ENCODE measurements around the gene NPB. TPM values are rescaled to one million over a fixed set of nuclear protein-coding genes. Genes with fewer than 3 reads are reported as not detected.

The NPB gene
- polyA plus RNA-seq, 1 of the 3 experiments (the other 2 are of a cell fraction): 2.4 TPM

DNA sequence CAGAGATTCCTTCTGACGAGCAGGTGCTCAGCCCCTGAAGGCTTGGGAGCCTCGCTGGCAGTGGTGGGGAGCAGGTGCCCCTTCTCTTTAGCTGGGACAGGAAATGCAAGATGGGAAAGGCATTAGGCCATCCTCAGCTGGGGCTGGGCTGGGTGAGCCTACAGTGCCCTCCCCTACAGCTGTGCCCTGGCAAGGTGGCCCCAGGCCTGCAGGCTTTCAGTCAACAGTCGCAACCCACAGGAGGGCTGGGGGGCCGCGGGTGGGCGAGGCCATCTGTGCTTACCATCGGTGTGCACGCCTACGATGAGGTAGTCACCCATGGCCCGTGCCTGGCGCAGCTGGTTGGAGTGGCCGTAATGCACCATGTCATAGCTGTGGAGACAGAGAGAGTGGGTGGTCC, 7.2 kb downstream of the NPB start:
- peaks cover 18% of the 10 kb centered on the region for H3F3A ChIP-seq (replicated peaks; ENCODE audit: insufficient read depth)

More for the DNA sequence above, 7.2 kb downstream of the NPB start:
- peaks cover 8 to 14% of the 10 kb centered on the region in 2 experiments; a peak in 2 of 4 replicates for H3K4me1 ChIP-seq (ENCODE audit: control insufficient read depth in 1 of 2, insufficient read depth in 2 of 2, low read depth in 1 of 2, low read length in 1 of 2)
- no peaks in the 10 kb centered on the region for H3K27me3 ChIP-seq (ENCODE audit: insufficient read depth)
- H3K79me2 ChIP-seq (ENCODE audit: insufficient read depth): peaks cover 7% of the 10 kb centered on the region; the same call in 1 of the 2 replicates
- H3K27ac ChIP-seq (ENCODE audit: low read depth in 2 of 2, low read length in 1 of 2): no peak overlapping the region
- DNase-seq: no peak
- no peaks in the 10 kb centered on the region for H3K9me2 ChIP-seq
- 96% methylated on average over 9 of the region's 12 CpGs for WGBS (ENCODE audit: low lambda C conversion rate)
- no peak overlapping the region for H3K4me3 ChIP-seq (ENCODE audit: low read depth in 2 of 2, low read length in 1 of 2)
- TF ChIP-seq RCOR1 (IDR thresholded peaks at IDR 0.05; ENCODE audit: low read length) (no peak), GABPA (IDR thresholded peaks at IDR 0.05; ENCODE audit: low read depth) (no peak), MEF2A (IDR thresholded peaks at IDR 0.05; ENCODE audit: borderline replicate concordance, low read depth) (no peak), TCF12 (IDR thresholded peaks at IDR 0.05) (no peak), SIN3A (IDR thresholded peaks at IDR 0.05; ENCODE audit: borderline replicate concordance, low read depth, low read length) (no peak), EZH2phosphoT487 (IDR thresholded peaks at IDR 0.05; ENCODE audit: borderline replicate concordance, low read depth) (no peak), CHD2 (IDR thresholded peaks at IDR 0.05; ENCODE audit: low read length, partially characterized antibody) (no peak), RXRA (IDR thresholded peaks at IDR 0.05; ENCODE audit: borderline replicate concordance, low read depth) (no peak), TAF1 (IDR thresholded peaks at IDR 0.05; ENCODE audit: borderline replicate concordance, low read depth, low read length) (no peak), JUND (IDR thresholded peaks at IDR 0.05) (no peak), GATA2 (CRISPR knock-in tag; IDR thresholded peaks at IDR 0.05) (no peak), RFX5 (IDR thresholded peaks at IDR 0.05; ENCODE audit: low read length) (no peak), SMC3 (IDR thresholded peaks at IDR 0.05; ENCODE audit: low read depth, low read length) (no peak)
- TF ChIP-seq, protein P1, sequence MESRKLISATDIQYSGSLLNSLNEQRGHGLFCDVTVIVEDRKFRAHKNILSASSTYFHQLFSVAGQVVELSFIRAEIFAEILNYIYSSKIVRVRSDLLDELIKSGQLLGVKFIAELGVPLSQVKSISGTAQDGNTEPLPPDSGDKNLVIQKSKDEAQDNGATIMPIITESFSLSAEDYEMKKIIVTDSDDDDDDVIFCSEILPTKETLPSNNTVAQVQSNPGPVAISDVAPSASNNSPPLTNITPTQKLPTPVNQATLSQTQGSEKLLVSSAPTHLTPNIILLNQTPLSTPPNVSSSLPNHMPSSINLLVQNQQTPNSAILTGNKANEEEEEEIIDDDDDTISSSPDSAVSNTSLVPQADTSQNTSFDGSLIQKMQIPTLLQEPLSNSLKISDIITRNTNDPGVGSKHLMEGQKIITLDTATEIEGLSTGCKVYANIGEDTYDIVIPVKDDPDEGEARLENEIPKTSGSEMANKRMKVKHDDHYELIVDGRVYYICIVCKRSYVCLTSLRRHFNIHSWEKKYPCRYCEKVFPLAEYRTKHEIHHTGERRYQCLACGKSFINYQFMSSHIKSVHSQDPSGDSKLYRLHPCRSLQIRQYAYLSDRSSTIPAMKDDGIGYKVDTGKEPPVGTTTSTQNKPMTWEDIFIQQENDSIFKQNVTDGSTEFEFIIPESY (IDR thresholded peaks at IDR 0.05; ENCODE audit: borderline replicate concordance, low read depth): no peak
- TF ChIP-seq, protein P2, sequence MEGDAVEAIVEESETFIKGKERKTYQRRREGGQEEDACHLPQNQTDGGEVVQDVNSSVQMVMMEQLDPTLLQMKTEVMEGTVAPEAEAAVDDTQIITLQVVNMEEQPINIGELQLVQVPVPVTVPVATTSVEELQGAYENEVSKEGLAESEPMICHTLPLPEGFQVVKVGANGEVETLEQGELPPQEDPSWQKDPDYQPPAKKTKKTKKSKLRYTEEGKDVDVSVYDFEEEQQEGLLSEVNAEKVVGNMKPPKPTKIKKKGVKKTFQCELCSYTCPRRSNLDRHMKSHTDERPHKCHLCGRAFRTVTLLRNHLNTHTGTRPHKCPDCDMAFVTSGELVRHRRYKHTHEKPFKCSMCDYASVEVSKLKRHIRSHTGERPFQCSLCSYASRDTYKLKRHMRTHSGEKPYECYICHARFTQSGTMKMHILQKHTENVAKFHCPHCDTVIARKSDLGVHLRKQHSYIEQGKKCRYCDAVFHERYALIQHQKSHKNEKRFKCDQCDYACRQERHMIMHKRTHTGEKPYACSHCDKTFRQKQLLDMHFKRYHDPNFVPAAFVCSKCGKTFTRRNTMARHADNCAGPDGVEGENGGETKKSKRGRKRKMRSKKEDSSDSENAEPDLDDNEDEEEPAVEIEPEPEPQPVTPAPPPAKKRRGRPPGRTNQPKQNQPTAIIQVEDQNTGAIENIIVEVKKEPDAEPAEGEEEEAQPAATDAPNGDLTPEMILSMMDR (IDR thresholded peaks at IDR 0.05): no peak
- TF ChIP-seq, protein P3, sequence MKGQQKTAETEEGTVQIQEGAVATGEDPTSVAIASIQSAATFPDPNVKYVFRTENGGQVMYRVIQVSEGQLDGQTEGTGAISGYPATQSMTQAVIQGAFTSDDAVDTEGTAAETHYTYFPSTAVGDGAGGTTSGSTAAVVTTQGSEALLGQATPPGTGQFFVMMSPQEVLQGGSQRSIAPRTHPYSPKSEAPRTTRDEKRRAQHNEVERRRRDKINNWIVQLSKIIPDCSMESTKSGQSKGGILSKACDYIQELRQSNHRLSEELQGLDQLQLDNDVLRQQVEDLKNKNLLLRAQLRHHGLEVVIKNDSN (IDR thresholded peaks at IDR 0.05; ENCODE audit: borderline replicate concordance, low read depth): no peak
- TF ChIP-seq, protein P4, sequence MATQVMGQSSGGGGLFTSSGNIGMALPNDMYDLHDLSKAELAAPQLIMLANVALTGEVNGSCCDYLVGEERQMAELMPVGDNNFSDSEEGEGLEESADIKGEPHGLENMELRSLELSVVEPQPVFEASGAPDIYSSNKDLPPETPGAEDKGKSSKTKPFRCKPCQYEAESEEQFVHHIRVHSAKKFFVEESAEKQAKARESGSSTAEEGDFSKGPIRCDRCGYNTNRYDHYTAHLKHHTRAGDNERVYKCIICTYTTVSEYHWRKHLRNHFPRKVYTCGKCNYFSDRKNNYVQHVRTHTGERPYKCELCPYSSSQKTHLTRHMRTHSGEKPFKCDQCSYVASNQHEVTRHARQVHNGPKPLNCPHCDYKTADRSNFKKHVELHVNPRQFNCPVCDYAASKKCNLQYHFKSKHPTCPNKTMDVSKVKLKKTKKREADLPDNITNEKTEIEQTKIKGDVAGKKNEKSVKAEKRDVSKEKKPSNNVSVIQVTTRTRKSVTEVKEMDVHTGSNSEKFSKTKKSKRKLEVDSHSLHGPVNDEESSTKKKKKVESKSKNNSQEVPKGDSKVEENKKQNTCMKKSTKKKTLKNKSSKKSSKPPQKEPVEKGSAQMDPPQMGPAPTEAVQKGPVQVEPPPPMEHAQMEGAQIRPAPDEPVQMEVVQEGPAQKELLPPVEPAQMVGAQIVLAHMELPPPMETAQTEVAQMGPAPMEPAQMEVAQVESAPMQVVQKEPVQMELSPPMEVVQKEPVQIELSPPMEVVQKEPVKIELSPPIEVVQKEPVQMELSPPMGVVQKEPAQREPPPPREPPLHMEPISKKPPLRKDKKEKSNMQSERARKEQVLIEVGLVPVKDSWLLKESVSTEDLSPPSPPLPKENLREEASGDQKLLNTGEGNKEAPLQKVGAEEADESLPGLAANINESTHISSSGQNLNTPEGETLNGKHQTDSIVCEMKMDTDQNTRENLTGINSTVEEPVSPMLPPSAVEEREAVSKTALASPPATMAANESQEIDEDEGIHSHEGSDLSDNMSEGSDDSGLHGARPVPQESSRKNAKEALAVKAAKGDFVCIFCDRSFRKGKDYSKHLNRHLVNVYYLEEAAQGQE (IDR thresholded peaks at IDR 0.05; ENCODE audit: low read depth, low read length): no peak
- TF ChIP-seq, protein P5, sequence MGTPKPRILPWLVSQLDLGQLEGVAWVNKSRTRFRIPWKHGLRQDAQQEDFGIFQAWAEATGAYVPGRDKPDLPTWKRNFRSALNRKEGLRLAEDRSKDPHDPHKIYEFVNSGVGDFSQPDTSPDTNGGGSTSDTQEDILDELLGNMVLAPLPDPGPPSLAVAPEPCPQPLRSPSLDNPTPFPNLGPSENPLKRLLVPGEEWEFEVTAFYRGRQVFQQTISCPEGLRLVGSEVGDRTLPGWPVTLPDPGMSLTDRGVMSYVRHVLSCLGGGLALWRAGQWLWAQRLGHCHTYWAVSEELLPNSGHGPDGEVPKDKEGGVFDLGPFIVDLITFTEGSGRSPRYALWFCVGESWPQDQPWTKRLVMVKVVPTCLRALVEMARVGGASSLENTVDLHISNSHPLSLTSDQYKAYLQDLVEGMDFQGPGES (IDR thresholded peaks at IDR 0.05; ENCODE audit: low read depth, low read length): no peak
- POLR2A ChIA-PET: interaction anchor here (0.6 to 0.7 kb wide), 3 partner anchors 26 to 39 kb away, joined by 3 read pairs; no protein-coding TSS in a partner anchor
- H3K36me3 ChIP-seq (replicated peaks in 1 of 2; ENCODE audit: control insufficient read depth in 1 of 2, insufficient read depth in 2 of 2, low read length in 1 of 2): peaks cover 18 to 70% of the 10 kb centered on the region in 2 experiments
- H4K20me1 ChIP-seq (ENCODE audit: insufficient read depth): peaks cover 10% of the 10 kb centered on the region
- H3K9ac ChIP-seq: no peak overlapping the region
- H2AFZ ChIP-seq (ENCODE audit: low read depth): no peak overlapping the region
- CTCF ChIA-PET: interaction anchor here (0.6 to 1.2 kb wide), 10 partner anchors 17 to 183 kb away, joined by 3 to 4 read pairs (median 3); partner anchors contain the start of gene P4HB
- H3K9me3 ChIP-seq: no peaks in the 10 kb centered on the region
- H3K4me2 ChIP-seq: no peak overlapping the region; the same call in 1 of the 2 replicates
